HAP-1 (cell line): ENCODE measurements around the gene FBXO8.

Experiments
- DNase-seq, 2 experiments: peaks; one replicate each; pipeline ENCODE4 v3.0.0-alpha.2; 2016 to 2020; ENCODE audit warnings: low spot score in 2 of 2
- H3K27me3 ChIP-seq: fragments of 250-450 bp; sonication (Bioruptor Pico); 2 replicates; pipeline ENCODE4 v1.5.1; 2020; ENCODE audit warnings: low read depth, mild to moderate bottlenecking, moderate library complexity
- H3K36me3 ChIP-seq: fragments of 250-450 bp; sonication (Bioruptor Pico); replicated peaks from 2 replicates; pipeline ENCODE4 v1.5.1; 2020; ENCODE audit warnings: mild to moderate bottlenecking
- H3K4me1 ChIP-seq: fragments of 250-450 bp; sonication (Bioruptor Pico); 2 replicates; pipeline ENCODE4 v1.5.1; 2020; ENCODE audit warnings: mild to moderate bottlenecking
- H3K4me3 ChIP-seq: fragments of 250-450 bp; sonication (Bioruptor Pico); 2 replicates; pipeline ENCODE4 v1.5.1; 2020; ENCODE audit warnings: mild to moderate bottlenecking, moderate library complexity
- H3K9me3 ChIP-seq: fragments of 250-450 bp; sonication (Bioruptor Pico); 2 replicates; pipeline ENCODE4 v1.5.1; 2020; ENCODE audit warnings: mild to moderate bottlenecking, moderate library complexity
- in situ Hi-C: fragments of 300-500 bp; cut with MboI; formaldehyde crosslinking; loops from 3 replicates; pipeline ENCODE4 v1.14.3; 2020; ENCODE audit warnings: low sequenced_read_pairs, inconsistent platforms, mixed read lengths

Gene FBXO8

GRCh38 chr4:174199735-174200134 lies 83.7 kb downstream of the FBXO8 start:
- H3K4me1 ChIP-seq: peaks cover 3% of the 10 kb centered on the region; the same call in 1 of the 2 replicates
- H3K4me3 ChIP-seq: no peak overlapping the region
- no peaks in the 10 kb centered on the region for H3K9me3 ChIP-seq
- in situ Hi-C loops: no loop called here
- DNase-seq: no peak
- H3K36me3 ChIP-seq: no peaks in the 10 kb centered on the region
- peaks cover 22% of the 10 kb centered on the region for H3K27me3 ChIP-seq

GRCh38 chr4:174198828-174199227 lies 84.6 kb downstream of the FBXO8 start:
- Histone ChIP-seq H3K27me3 (peaks cover 26% of the 10 kb centered on the region), H3K9me3 (no peaks in the 10 kb centered on the region), H3K36me3 (no peaks in the 10 kb centered on the region), H3K4me1 (peaks cover 1% of the 10 kb centered on the region; the same call in 1 of the 2 replicates), H3K4me3 (no peak overlapping the region)
- no peak for DNase-seq
- in situ Hi-C loops: no loop called here

GRCh38 chr4:174198396-174198795 lies 85.1 kb downstream of the FBXO8 start:
- Histone ChIP-seq H3K36me3 (no peaks in the 10 kb centered on the region), H3K27me3 (peaks cover 22% of the 10 kb centered on the region), H3K4me1 (no peaks in the 10 kb centered on the region), H3K9me3 (no peaks in the 10 kb centered on the region), H3K4me3 (no peak overlapping the region)
- no peak for DNase-seq
- in situ Hi-C loops: no loop called here

DNA sequence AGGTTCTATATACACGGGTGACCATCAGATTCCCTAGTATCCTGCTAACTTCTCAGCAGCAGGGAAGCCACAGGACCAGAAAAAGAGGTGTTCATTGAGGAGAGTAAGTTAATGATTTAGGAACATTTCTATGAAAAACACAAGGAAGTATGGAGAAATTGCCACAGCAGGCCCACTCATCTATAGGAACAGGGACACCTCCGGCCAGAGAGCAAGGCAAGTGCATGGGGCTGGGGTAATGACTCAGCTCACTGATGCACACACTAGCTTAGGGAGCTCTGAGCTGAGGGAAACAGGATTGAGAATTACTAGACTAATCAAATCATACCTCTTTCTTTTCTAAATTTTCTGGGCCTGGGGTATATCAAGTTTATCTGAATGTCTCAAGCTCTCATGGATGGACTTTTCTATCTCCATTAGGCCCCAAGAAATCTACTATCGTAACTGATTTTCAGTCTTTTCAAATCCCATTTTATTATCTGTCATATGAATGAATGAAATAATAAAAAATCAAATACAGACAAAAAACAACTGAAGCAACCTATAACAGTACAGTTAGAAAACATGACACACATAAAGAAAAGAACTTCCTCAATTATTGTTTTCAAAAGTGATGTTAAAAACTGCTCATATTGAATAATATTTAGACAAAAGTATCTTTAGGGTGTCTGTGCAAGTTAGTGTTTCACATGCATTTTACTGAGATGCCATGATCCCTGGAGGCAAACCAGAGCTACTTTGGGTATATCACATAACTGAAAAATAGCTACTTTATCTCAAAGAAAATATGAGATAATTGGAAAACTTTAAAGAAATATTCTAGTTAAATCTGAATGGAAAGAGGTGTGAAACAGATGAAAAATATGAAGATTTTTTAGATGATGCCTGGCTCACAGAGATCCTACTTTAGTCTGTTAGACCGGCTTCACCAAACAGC lies 89.8 kb downstream of the FBXO8 start:
- H3K9me3 ChIP-seq: no peaks in the 10 kb centered on the region
- H3K36me3 ChIP-seq: no peaks in the 10 kb centered on the region
- peaks cover 9% of the 10 kb centered on the region; the same call in 1 of the 2 replicates for H3K27me3 ChIP-seq
- in situ Hi-C loops: no loop called here
- H3K4me3 ChIP-seq: no peak overlapping the region
- no peaks in the 10 kb centered on the region for H3K4me1 ChIP-seq
- DNase-seq: no peak

DNA sequence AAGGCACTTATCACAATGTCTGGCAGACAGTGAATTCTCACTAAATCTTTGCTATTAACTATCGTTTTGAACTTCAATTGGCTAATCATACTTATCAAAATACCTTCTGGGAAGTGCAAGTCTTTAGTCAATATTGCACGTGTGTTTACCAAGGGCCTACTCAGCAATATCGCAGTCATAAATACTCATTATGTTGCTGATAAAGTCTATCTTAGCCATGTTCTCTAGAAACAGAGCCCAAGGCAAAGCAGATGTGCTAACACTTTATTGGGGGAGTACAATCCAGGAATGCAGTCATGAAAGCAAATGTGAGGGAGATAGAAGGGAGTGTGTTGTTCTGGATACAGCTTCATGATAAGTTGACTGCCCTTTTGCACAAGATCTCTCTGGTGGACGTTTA lies 90.5 kb downstream of the FBXO8 start:
- Histone ChIP-seq H3K36me3 (no peaks in the 10 kb centered on the region), H3K4me1 (no peaks in the 10 kb centered on the region), H3K27me3 (peaks cover 9% of the 10 kb centered on the region; the same call in 1 of the 2 replicates), H3K9me3 (no peaks in the 10 kb centered on the region), H3K4me3 (no peak overlapping the region)
- in situ Hi-C loops: no loop called here
- no peak for DNase-seq

- no peak for DNase-seq
- H3K27me3 ChIP-seq: peaks cover 5% of the 10 kb centered on the region; the same call in 1 of the 2 replicates
- H3K4me1 ChIP-seq: no peaks in the 10 kb centered on the region
- no peak overlapping the region for H3K4me3 ChIP-seq
- in situ Hi-C loops: no loop called here
- no peaks in the 10 kb centered on the region for H3K36me3 ChIP-seq
- no peaks in the 10 kb centered on the region for H3K9me3 ChIP-seq
These were observed 92.5 kb downstream of the FBXO8 start for GRCh38 chr4:174190832-174191500.

- no peaks in the 10 kb centered on the region for H3K9me3 ChIP-seq
- in situ Hi-C loops: no loop called here
- H3K36me3 ChIP-seq: no peaks in the 10 kb centered on the region
- no peaks in the 10 kb centered on the region for H3K4me1 ChIP-seq
- no peak overlapping the region for H3K4me3 ChIP-seq
- 0 out of 2 replicates have a peak, but pooled peaks cover 7% of the 10 kb centered on the region for H3K27me3 ChIP-seq
- DNase-seq: no peak
These were observed 94.0 kb downstream of the FBXO8 start for GRCh38 chr4:174189392-174190015.
